Lower lobe of right lung (tissue), 2 donors: ENCODE results near the gene TXK. TPM values are rescaled to one million over a fixed set of nuclear protein-coding genes. Genes with fewer than 3 reads are reported as not detected.
A peak's percentile ranks its signal among the peaks of the same experiment; 100 is the strongest.

ENCODE experiments used
- ATAC-seq, 2 donors: fragments of 200-7000 bp; cut with Tn5 transposase; one replicate each; pipeline ENCODE4 v1.9.1; 2020 to 2022; ENCODE audit warnings: mild to moderate bottlenecking in 2 of 2, moderate library complexity in 2 of 2
- DNase-seq: peaks from one replicate; pipeline ENCODE4 v3.0.0-alpha.2; 2020
- H3K27ac ChIP-seq: fragments of 200-600 bp; one replicate; pipeline ENCODE4 v1.8.0; 2022
- H3K27me3 ChIP-seq: fragments of 200-600 bp; one replicate; pipeline ENCODE4 v1.8.0; 2022; ENCODE audit warnings: low read depth
- H3K36me3 ChIP-seq: fragments of 200-600 bp; one replicate; pipeline ENCODE4 v1.8.0; 2022; ENCODE audit warnings: mild to moderate bottlenecking
- H3K4me1 ChIP-seq: fragments of 200-600 bp; one replicate; pipeline ENCODE4 v1.8.0; 2022
- H3K4me3 ChIP-seq: fragments of 200-600 bp; one replicate; pipeline ENCODE4 v1.8.0; 2022; ENCODE audit warnings: mild to moderate bottlenecking
- H3K9me3 ChIP-seq: fragments of 200-600 bp; one replicate; pipeline ENCODE4 v1.8.0; 2022
- intact Hi-C: fragments of 100-400 bp; cut with DNase I; formaldehyde crosslinking; loops from one replicate; pipeline ENCODE4 v1.11.0; 2022
- total RNA-seq: library from RNA; stranded (reverse); fragmentation: NEBNext Ultra II Directional; extraction: Animal tissue kit (Norgen Biotek cat#: 25700); gene quantifications from one replicate; pipeline ENCODE4 v1.2.1, GENCODE V29; 2021
- TF ChIP-seq, protein P1 (sequence below): fragments of 200-600 bp; IDR thresholded peaks from one replicate; pipeline ENCODE4 v1.8.0; 2022; ENCODE audit warnings: antibody characterized with exemption, mild to moderate bottlenecking
- donor health status: DM: no; HTN: yes; CAD: no; lungs with severe emphysema.

TXK gene
- total RNA-seq, 1 donor from 2014 or later: 7.5 TPM

GRCh38 chr4:48058617-48059530, 75.2 kb downstream of the TXK start:
- intact Hi-C loops: no loop called here
- Histone ChIP-seq H3K36me3 (no peaks in the 10 kb centered on the region), H3K27me3 (no peaks in the 10 kb centered on the region), H3K9me3 (no peaks in the 10 kb centered on the region), H3K4me1 (no peaks in the 10 kb centered on the region), H3K4me3 (no peak overlapping the region), H3K27ac (no peak overlapping the region)
- no peak for DNase-seq
- ATAC-seq: no peak
- TF ChIP-seq, protein P1, sequence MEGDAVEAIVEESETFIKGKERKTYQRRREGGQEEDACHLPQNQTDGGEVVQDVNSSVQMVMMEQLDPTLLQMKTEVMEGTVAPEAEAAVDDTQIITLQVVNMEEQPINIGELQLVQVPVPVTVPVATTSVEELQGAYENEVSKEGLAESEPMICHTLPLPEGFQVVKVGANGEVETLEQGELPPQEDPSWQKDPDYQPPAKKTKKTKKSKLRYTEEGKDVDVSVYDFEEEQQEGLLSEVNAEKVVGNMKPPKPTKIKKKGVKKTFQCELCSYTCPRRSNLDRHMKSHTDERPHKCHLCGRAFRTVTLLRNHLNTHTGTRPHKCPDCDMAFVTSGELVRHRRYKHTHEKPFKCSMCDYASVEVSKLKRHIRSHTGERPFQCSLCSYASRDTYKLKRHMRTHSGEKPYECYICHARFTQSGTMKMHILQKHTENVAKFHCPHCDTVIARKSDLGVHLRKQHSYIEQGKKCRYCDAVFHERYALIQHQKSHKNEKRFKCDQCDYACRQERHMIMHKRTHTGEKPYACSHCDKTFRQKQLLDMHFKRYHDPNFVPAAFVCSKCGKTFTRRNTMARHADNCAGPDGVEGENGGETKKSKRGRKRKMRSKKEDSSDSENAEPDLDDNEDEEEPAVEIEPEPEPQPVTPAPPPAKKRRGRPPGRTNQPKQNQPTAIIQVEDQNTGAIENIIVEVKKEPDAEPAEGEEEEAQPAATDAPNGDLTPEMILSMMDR: no peak

GRCh38 chr4:48051078-48051477, 83.0 kb downstream of the TXK start:
- no peak for ATAC-seq
- Histone ChIP-seq H3K27ac (no peak overlapping the region), H3K36me3 (no peaks in the 10 kb centered on the region), H3K4me3 (no peak overlapping the region), H3K9me3 (no peaks in the 10 kb centered on the region), H3K27me3 (peaks cover 5% of the 10 kb centered on the region), H3K4me1 (peaks cover 6% of the 10 kb centered on the region)
- DNase-seq: no peak
- TF ChIP-seq, protein P1: no peak
- intact Hi-C loops: no loop called here

- Histone ChIP-seq H3K27ac (no peak overlapping the region), H3K4me1 (peaks cover 6% of the 10 kb centered on the region), H3K27me3 (peaks cover 14% of the 10 kb centered on the region), H3K4me3 (no peak overlapping the region), H3K9me3 (no peaks in the 10 kb centered on the region), H3K36me3 (no peaks in the 10 kb centered on the region)
- DNase-seq (no peak), ATAC-seq (no peak)
- intact Hi-C loops: no loop called here
- TF ChIP-seq, protein P1: no peak
Observed at GRCh38 chr4:48049483-48049882, 84.6 kb downstream of the TXK start.

DNA sequence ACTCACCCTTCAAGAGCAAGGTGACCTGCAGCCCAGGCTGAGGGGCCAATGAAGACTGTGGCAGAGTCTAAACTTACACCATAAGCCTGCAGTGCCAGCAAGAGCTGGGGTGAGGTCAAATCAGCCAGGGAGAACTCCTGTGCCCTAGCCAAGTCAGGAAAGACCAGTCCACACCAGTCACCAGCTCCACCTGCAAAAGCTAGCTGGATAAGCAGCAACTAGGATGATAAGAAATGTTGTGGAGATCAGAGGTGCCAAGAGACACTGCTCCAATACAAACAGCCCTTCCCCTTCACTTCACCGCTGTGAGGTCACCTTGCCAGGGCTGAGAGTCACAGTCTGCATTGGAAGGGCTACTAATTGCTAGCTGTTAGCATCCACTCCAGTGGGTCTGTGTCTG, 86.2 kb downstream of the TXK start:
- Histone ChIP-seq H3K36me3 (no peaks in the 10 kb centered on the region), H3K4me3 (no peak overlapping the region), H3K9me3 (no peaks in the 10 kb centered on the region), H3K27ac (no peak overlapping the region), H3K27me3 (peaks cover 22% of the 10 kb centered on the region), H3K4me1 (peaks cover 6% of the 10 kb centered on the region)
- no peak for DNase-seq
- intact Hi-C loops: no loop called here
- ATAC-seq: peak in 1 of 2 donors; percentile 23
- TF ChIP-seq, protein P1: no peak

DNA sequence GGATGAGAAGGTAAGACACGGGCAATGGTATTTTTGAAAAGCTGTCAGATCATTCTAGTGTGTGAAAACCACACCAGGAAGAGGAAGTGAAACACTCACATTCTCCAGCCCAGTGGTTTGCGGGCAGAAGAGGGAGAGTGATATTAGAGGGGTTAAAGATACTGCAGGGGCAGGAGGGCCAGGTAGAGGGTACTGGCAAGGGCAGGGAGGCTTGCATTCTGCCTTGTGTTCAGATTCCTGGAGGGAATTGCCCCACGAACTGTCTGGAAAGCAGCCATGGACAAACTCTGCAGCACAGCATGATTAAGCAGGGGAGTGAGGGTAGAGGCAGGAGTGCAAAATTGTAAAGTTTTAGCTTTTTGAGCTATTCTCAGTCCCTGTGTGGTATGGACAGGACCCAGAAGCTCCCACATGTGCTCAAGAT, 86.6 kb downstream of the TXK start:
- Histone ChIP-seq H3K4me3 (no peak overlapping the region), H3K36me3 (no peaks in the 10 kb centered on the region), H3K27ac (no peak overlapping the region), H3K27me3 (peaks cover 22% of the 10 kb centered on the region), H3K4me1 (peaks cover 6% of the 10 kb centered on the region), H3K9me3 (no peaks in the 10 kb centered on the region)
- peak; percentile 45 to 81 for ATAC-seq
- DNase-seq: no peak
- TF ChIP-seq, protein P1: no peak
- intact Hi-C loops: no loop called here
